ENCODE measurements around the gene PHAX.
"Not testable (repeated sequence)": the region's sequence is repeated elsewhere in the genome, so short reads cannot be mapped to it uniquely, and the experiment has no call there.

Gene PHAX

DNA sequence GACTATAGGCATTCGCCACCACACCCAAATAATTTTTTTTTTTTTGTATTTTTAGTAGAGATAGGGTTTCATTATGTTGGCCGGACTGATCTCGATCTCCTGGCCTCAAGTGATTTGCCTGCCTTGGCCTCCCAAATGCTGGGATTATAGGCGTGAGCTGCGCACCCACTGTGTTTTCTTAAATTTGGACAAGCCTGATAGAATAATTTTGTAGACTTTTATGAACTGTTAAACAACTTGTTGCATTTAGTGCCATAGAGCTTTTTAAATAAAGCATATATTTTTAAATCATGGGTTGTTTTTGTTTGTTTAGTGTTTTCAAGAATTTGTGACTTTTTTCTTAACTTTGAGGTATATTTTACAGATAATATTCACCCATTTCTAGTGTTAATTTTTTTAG is 4.8 kb downstream of the PHAX start:
- no peak for DNase-seq

DNA sequence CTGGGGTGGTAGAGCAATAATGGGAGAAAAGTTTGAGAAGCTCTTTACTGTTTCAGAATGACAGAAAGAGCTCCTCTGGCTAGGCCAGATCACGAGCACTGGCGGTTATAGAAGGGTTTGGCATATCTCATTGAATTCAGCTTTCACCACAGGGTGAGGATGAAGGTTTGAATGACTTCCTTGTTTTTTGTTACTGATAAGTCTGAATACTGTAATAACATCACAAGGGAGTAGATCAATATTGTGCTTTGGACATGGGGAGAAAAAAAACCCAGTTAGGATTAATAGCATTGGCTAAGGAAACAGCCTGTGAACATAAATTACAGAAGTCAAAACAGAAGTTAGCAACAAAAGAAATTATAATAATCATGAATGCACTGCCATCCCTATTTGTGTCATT is 9.4 kb downstream of the PHAX start:
- no peak for DNase-seq

DNA sequence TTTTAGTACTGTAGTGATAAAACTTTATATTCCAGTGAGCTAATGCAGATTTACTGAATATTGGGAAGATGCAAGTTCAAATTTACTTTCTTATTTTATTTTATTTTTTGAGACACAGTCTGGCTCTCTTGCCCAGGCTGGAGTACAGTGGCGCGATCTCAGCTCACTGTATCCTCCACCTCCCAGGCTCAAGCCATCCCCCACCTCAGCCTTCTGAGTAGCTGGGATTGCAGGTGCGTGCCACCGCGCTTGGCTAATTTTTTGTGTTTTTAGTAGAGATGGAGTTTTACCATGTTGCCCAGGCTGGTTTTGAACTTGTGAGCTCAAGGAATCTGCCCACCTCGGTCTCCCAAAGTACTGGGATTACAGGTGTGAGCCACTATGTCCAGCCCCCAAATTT is 9.9 kb downstream of the PHAX start:
- DNase-seq: no peak

DNA sequence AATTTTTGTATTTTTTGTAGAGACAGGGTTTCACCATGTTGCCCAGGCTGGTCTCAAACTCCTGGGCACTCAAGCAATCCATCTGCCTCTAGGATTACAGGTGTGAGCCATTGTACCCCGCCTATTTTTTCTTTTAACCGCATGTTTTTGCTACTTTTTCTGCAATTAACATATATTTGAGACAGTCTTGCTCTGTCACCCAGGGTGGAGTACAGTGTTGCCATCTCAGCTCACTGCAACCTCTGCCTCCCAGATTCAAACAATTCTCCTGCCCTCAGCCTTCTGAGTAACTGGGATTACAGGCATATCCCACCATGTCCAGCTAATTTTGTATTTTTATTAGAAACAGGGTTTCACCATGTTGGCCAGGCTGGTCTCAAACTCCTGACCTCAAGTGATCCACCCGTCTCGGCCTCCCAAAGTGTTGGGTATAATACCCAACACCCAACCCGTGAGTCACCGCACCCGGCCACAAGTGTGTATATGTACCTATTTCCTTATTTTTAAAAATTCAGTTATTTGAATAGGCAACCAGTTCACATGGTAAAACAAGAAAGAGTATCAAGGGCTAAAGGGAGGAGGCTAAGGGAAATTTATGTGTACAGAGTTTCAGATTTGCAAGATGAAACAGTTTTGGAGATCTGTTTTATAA is 13.3 kb downstream of the PHAX start:
- no peak for DNase-seq

GRCh38 chr5:126615286-126615685 is 14.5 kb downstream of the PHAX start:
- DNase-seq: no peak

- not testable (repeated sequence) for DNase-seq
Observed at GRCh38 chr5:126617603-126618002, 16.9 kb downstream of the PHAX start.

DNA sequence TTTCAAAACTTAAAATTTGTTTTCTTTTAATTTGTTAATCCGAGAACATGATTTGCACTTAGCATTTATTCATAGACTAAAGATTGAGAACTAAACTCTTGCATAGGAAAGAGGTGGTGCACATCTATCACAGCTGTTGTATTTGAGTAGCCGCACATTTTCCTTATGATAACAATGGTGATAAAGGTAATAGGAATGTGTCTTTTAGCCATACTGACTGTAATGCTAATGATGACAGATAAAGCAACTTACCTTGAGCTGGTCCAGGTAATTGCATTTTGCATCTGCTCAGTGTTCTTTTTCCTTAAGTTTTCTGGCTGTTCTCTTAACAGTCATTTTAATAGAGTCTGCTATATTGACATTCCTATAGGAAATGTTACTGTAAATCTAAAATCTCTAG is 19.0 kb downstream of the PHAX start:
- no peak for DNase-seq

DNA sequence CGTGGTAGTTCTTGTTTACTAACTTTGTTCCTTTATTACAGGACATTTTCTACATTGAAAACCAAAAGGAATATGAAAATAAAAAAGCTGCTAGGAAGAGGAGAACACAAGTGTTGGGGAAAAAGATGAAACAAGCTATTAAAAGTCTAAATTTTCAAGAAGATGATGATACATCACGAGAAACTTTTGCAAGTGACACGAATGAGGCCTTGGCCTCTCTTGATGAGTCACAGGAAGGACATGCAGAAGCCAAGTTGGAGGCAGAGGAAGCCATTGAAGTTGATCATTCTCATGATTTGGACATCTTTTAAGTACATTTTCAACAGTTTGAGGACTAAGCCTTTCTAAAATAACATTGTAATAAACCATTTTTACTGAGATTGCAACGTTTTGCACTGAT is 23.8 kb downstream of the PHAX start:
- no peak for DNase-seq

DNA sequence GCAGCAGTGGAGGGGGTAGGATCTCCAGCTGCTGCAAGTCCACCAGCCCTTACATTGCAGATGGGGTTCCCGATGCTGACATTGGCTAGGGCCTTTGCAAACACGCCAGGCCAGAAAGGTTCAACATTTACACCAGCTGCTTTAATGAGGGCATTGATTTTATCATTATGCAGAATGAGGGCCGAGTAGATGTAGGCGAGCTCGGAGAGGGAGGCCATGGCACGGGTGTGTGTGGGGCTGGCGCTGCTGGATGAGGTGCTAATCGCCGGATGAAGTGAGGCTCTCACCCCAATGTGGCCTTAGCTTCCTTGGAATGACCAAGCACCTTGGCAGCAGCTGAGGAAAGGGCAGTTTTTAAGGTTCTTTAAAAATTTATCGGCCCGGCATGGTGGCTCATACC is 27.4 kb downstream of the PHAX start:
- no peak for DNase-seq

GRCh38 chr5:126631920-126632319 is 31.2 kb downstream of the PHAX start:
- no peak for DNase-seq

- no peak for DNase-seq
Observed at GRCh38 chr5:126633552-126633951, 32.8 kb downstream of the PHAX start.

DNA sequence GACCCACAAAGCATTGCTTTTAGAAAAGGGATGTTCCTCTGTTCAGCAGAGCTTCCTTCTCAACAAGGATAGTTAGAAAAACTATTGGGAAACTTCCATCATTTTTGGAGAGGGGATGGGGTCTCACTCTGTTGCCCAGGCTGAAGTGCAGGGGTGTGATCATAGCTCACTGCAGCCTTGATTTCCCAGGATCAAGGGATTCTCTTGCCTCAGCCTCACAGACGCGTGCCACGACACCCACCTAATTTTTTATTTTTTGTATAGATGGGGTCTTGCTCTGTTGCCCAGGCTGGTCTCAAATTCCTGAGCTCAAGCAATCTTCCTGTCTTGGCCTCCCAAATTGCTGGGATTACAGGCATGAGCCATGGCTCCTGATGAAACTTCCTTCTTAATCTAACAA is 34.8 kb downstream of the PHAX start:
- DNase-seq: no peak

DNA sequence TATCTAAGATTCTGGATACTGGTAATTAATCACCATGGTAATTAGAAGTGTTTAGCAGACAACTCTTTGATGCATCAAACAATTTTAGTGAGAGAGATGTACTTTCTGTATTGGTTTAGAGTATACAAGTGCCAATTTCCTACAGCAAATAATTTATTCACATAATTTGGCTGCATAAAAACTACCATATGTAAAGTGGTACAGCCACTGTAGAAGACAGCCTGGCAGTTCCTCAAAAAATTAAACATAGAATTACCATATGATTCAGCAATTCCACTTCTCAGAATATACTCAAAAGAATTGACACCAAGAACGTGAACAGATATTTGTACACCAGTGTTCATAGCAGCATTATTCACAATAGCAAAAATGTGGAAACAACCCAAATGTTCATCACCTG is 36.2 kb downstream of the PHAX start:
- no peak for DNase-seq

GRCh38 chr5:126640866-126641265 is 40.1 kb downstream of the PHAX start:
- DNase-seq: no peak

DNA sequence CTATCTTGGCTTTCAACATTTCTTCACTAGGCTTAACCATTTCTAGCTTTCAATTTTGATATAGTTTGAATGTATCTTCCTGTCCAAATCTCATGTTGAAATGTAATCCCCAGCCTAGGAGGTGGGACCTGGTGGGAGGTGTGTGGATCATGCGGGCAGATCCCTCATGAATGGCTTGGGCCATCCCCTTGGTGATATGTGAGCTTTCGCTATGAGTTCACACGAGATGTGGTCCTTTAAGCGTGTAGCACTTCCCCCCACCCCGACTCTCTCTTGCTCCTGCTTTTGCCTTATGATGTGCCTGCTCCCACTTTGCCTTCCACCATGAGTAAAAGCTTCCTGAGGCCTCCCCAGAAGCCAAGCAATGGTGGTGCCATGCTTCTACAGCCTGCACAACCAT is 40.6 kb downstream of the PHAX start:
- no peak for DNase-seq

GRCh38 chr5:126645132-126645531 is 44.4 kb downstream of the PHAX start:
- DNase-seq: no peak

GRCh38 chr5:126647071-126647470 is 46.3 kb downstream of the PHAX start:
- DNase-seq: no peak

GRCh38 chr5:126648471-126648870 is 47.7 kb downstream of the PHAX start:
- DNase-seq: no peak

- DNase-seq: not testable (repeated sequence)
Observed at GRCh38 chr5:126649057-126649456, 48.3 kb downstream of the PHAX start.

GRCh38 chr5:126649709-126650108 is 49.0 kb downstream of the PHAX start:
- DNase-seq: not testable (repeated sequence)

- no peak for DNase-seq
Observed at GRCh38 chr5:126650463-126650862, 49.7 kb downstream of the PHAX start.

- DNase-seq: no peak
Observed at GRCh38 chr5:126651013-126651577, 50.3 kb downstream of the PHAX start.

- peak; percentile 3 to 14 for DNase-seq
Observed at GRCh38 chr5:126656401-126657007, 55.8 kb downstream of the PHAX start.

DNA sequence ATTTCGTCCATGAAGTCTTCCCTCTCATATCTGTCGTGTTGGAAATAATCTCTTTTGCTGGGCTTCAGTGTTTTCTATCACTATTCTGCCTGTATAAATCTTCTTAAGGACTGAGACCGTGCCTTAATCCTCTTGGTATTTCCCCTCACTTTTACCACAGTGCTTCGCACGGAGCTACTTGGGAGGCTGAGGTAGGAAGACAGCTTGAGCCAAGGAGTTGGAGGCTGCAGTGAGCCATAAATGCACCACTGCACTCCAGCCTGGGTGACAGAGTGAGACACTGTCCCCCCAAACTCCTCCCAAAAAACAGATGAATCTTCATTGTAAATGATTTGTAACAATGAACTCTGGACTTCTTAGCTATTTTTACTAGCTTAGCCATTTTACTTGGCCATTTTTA is 57.8 kb downstream of the PHAX start:
- no peak for DNase-seq

Data from NCI-H2081 (cell line).